MCF 10A (cell line): ENCODE measurements around the gene BCL2L13. TPM values are rescaled to one million over a fixed set of nuclear protein-coding genes. Genes with fewer than 3 reads are reported as not detected.

Source experiments
- BruUV-seq: library from RNA; stranded (reverse); fragments of 400-500 nt; replicated peaks from 2 replicates; lab custom pipeline; 2021; lab: Mats Ljungman, UMichigan
- CTCF ChIA-PET: fragments of 300-600 bp; sonication (Branson Sonifier 250); formaldehyde crosslinking; extraction: SDS; loops from one replicate; lab custom pipeline; 2021; ENCODE audit warnings: antibody characterized with exemption, inconsistent platforms; lab: Yijun Ruan, JAX
- POLR2A ChIA-PET: fragments of 300-600, 350-650 bp; sonication (Branson Sonifier 250); formaldehyde crosslinking; extraction: SDS; loops from one replicate; lab custom pipeline; 2020; ENCODE audit warnings: antibody characterized with exemption, inconsistent platforms; lab: Yijun Ruan, JAX
- DNase-seq: peaks from one replicate; pipeline ENCODE4 v3.0.0-alpha.2; 2018; ENCODE audit not compliant: unreplicated experiment
- H3K27ac Mint-ChIP-seq: one replicate; pipeline ENCODE4 v1.8.0; 2022; ENCODE audit warnings: mild to moderate bottlenecking, low read depth, mixed read lengths; ENCODE audit not compliant: unreplicated experiment
- H3K27me3 Mint-ChIP-seq: one replicate; pipeline ENCODE4 v1.8.0; 2022; ENCODE audit warnings: mixed read lengths; ENCODE audit not compliant: insufficient read depth, unreplicated experiment
- H3K36me3 Mint-ChIP-seq: one replicate; pipeline ENCODE4 v1.8.0; 2022; ENCODE audit warnings: mild to moderate bottlenecking, moderate library complexity, mixed read lengths; ENCODE audit not compliant: insufficient read depth, unreplicated experiment
- H3K4me1 Mint-ChIP-seq: one replicate; pipeline ENCODE4 v1.8.0; 2022; ENCODE audit warnings: mixed read lengths; ENCODE audit not compliant: insufficient read depth, unreplicated experiment
- H3K4me3 Mint-ChIP-seq: one replicate; pipeline ENCODE4 v1.8.0; 2022; ENCODE audit warnings: mild to moderate bottlenecking, moderate library complexity, mixed read lengths; ENCODE audit not compliant: unreplicated experiment
- H3K9me3 Mint-ChIP-seq: one replicate; pipeline ENCODE4 v1.8.0; 2022; ENCODE audit warnings: mixed read lengths; ENCODE audit not compliant: unreplicated experiment
- intact Hi-C: fragments of 100-400 bp; cut with micrococcal nuclease; formaldehyde crosslinking; loops from 2 replicates; pipeline ENCODE4 v1.14.1; 2022
- total RNA-seq: library from RNA; stranded (reverse); gene quantifications from 2 replicates; pipeline ENCODE4 v1.2.3, GENCODE V29; 2022
- TF ChIP-seq, protein P1 (sequence below): fragments of 200-600 bp; IDR thresholded peaks from one replicate; pipeline ENCODE4 v1.8.0; 2022; ENCODE audit warnings: antibody characterized with exemption, mild to moderate bottlenecking; ENCODE audit not compliant: unreplicated experiment

The BCL2L13 gene
- total RNA-seq, 1 experiment from 2014 or later: 75.1 TPM

DNA sequence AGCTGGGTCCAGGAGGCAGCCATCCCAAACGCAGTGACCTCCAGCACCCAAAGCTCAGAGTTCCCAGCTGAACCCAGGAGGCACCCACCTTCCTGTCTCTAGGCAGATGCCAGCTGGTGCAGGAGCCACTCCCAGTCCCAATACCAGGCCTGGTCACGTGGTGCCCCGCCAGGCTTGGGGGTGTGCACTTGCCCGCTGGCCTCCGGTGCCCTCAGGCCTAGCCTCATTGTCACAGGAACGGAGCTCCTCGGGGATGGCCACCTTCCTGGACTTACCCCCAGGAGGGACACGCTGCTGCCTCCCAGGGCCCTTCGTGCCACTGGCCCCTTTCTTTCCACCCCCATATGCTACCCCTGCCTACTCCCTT lies 131.1 kb downstream of the BCL2L13 start:
- H3K4me1 Mint-ChIP-seq: peaks cover 11% of the 10 kb centered on the region
- no peaks in the 10 kb centered on the region for H3K27me3 Mint-ChIP-seq
- CTCF ChIA-PET: interaction anchor here (1.0 to 1.3 kb wide), 2 partner anchors 12 to 28 kb away, joined by 3 to 7 read pairs; no protein-coding TSS in a partner anchor
- no peak overlapping the region for H3K4me3 Mint-ChIP-seq
- TF ChIP-seq, protein P1, sequence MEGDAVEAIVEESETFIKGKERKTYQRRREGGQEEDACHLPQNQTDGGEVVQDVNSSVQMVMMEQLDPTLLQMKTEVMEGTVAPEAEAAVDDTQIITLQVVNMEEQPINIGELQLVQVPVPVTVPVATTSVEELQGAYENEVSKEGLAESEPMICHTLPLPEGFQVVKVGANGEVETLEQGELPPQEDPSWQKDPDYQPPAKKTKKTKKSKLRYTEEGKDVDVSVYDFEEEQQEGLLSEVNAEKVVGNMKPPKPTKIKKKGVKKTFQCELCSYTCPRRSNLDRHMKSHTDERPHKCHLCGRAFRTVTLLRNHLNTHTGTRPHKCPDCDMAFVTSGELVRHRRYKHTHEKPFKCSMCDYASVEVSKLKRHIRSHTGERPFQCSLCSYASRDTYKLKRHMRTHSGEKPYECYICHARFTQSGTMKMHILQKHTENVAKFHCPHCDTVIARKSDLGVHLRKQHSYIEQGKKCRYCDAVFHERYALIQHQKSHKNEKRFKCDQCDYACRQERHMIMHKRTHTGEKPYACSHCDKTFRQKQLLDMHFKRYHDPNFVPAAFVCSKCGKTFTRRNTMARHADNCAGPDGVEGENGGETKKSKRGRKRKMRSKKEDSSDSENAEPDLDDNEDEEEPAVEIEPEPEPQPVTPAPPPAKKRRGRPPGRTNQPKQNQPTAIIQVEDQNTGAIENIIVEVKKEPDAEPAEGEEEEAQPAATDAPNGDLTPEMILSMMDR: no peak
- BruUV-seq: no TSS peak
- intact Hi-C loops: no loop called here
- no peaks in the 10 kb centered on the region for H3K36me3 Mint-ChIP-seq
- DNase-seq: no peak
- H3K27ac Mint-ChIP-seq: no peak overlapping the region
- no peaks in the 10 kb centered on the region for H3K9me3 Mint-ChIP-seq
- POLR2A ChIA-PET: no interaction called here

DNA sequence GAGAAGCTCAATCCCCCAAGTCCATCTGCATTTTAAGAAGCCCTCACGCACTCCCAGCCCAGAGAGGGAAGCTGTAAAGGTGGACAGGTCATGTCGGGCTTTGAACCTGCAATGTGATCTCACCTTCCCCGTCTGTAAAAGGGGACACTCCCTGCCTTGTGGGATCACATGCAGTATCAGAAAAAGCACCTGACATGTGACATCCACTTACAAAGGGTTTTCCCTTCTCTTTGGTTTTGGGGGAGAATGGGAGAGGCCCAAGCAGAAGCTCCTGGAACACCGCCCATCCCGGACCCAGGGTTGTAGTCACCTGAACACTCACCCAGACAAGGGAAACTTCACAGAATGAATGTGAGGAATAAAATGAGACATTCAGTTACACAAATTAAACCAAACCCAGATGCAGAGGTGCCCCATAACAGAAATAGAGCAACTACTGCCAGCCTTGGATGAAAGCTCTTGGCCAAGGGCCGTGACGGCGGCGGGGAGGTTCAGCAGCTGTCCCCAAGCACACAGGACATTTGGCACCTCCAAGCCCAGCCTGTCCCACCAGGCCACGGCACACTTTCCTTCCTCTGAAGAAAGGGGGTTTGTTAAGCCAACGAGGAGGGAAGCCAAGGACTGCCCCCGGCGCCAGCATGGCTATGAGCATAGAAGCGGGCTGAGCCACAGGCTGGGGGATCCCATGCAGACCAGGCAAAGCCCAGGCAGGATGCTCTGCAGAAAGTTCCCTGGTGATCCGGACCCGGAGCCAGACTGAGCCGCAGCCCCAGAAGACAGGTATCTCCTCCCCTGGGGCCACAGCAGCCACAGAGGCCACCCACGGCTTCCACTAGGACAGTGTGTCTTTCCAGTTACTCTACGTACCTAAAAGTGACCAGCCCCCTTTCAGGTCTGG lies 131.9 kb downstream of the BCL2L13 start:
- intact Hi-C loops: no loop called here
- H3K9me3 Mint-ChIP-seq: no peaks in the 10 kb centered on the region
- no peaks in the 10 kb centered on the region for H3K36me3 Mint-ChIP-seq
- BruUV-seq: no TSS peak
- peaks cover 11% of the 10 kb centered on the region for H3K4me1 Mint-ChIP-seq
- no peaks in the 10 kb centered on the region for H3K27me3 Mint-ChIP-seq
- TF ChIP-seq, protein P1: no peak
- POLR2A ChIA-PET: no interaction called here
- DNase-seq: no peak
- no peak overlapping the region for H3K27ac Mint-ChIP-seq
- no peak overlapping the region for H3K4me3 Mint-ChIP-seq
- CTCF ChIA-PET: interaction anchor here (1.0 to 1.3 kb wide), 2 partner anchors 11 to 28 kb away, joined by 3 to 7 read pairs; no protein-coding TSS in a partner anchor

DNA sequence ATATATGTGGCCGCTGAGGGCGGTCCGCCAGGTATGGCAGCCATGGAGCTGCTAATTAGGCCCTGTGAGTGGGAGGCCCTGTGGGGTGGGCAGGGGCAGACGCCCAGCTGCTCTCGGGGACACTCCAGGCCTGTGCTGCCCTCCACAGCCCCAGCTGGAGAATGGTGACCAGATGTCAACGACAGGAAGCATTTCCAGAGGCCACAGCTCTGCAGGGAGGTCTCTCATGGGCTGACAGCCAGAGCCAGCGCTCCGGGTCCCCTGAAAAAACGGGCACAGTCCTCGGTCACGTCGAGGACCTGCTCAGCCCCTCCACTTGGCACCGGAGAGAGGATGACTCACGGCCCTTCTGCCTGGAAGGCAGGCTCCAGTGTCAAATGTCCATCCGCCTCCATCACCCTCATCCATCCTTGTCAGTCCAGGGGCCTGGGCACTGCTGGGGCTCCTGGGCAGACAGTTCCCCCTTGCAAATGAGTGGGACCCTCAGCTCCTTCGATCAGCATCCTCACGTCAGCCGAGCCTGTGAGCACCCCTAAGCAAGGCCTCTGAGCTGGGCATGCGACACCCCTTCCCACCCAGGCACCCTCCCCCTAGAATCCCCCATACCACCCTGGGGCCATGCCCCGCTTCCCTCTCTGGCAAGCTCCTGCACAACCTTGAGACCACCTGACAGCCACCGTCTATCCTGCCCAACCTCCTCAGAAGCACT lies 133.8 kb downstream of the BCL2L13 start:
- DNase-seq: peak; percentile 63
- no TSS peak for BruUV-seq
- peaks cover 11% of the 10 kb centered on the region for H3K4me1 Mint-ChIP-seq
- TF ChIP-seq, protein P1: no peak
- peak overlapping the region; percentile 71 for H3K4me3 Mint-ChIP-seq
- H3K9me3 Mint-ChIP-seq: no peaks in the 10 kb centered on the region
- ChIA-PET POLR2A (interaction anchor here (0.6 to 3.3 kb wide), 2 partner anchors 14 to 24 kb away, joined by 3 to 14 read pairs; no protein-coding TSS in a partner anchor), CTCF (interaction anchor here (0.8 to 1.3 kb wide), 4 partner anchors 28 to 214 kb away, joined by 3 to 6 read pairs (median 4); no protein-coding TSS in a partner anchor)
- intact Hi-C loops: no loop called here
- H3K36me3 Mint-ChIP-seq: no peaks in the 10 kb centered on the region
- no peak overlapping the region for H3K27ac Mint-ChIP-seq
- no peaks in the 10 kb centered on the region for H3K27me3 Mint-ChIP-seq
